HEK293 (cell line): ENCODE data around the gene MALAT1.
A peak's percentile ranks its signal among the peaks of the same experiment; 100 is the strongest.

ENCODE experiments used
- BCL6B ChIP-seq: fragments of 450-650 bp; formaldehyde crosslinking; IDR thresholded peaks from 2 replicates; pipeline ENCODE4 v1.5.1; 2017; ENCODE audit warnings: missing biosample characterization, missing genetic modification characterization
- GLI2 ChIP-seq: fragments of 450-650 bp; formaldehyde crosslinking; IDR thresholded peaks from 2 replicates; pipeline ENCODE4; 2017; ENCODE audit warnings: missing biosample characterization, missing genetic modification characterization, low read depth, borderline replicate concordance
- GLIS2 ChIP-seq: fragments of 450-650 bp; formaldehyde crosslinking; IDR thresholded peaks from 2 replicates; pipeline ENCODE4 v1.5.1; 2016; ENCODE audit warnings: missing biosample characterization, missing genetic modification characterization
- IKZF3 ChIP-seq: fragments of 450-650 bp; IDR thresholded peaks from 2 replicates; pipeline ENCODE4 v1.5.0; 2018; ENCODE audit warnings: missing biosample characterization, mild to moderate bottlenecking, missing genetic modification characterization, moderate library complexity
- KLF7 ChIP-seq: fragments of 450-650 bp; formaldehyde crosslinking; IDR thresholded peaks from 2 replicates; pipeline ENCODE4 v1.5.1; 2016; ENCODE audit warnings: missing biosample characterization, missing genetic modification characterization, borderline replicate concordance
- SCRT1 ChIP-seq: fragments of 450-650 bp; formaldehyde crosslinking; IDR thresholded peaks from 2 replicates; pipeline ENCODE4 v1.5.1; 2016; ENCODE audit warnings: missing biosample characterization, missing genetic modification characterization, borderline replicate concordance
- SP2 ChIP-seq: fragments of 450-650 bp; formaldehyde crosslinking; IDR thresholded peaks from 2 replicates; pipeline ENCODE4 v1.5.1; 2016; ENCODE audit warnings: missing biosample characterization, missing genetic modification characterization
- SP3 ChIP-seq: fragments of 450-650 bp; formaldehyde crosslinking; IDR thresholded peaks from 2 replicates; pipeline ENCODE4 v1.5.1; 2016; ENCODE audit warnings: missing biosample characterization, missing genetic modification characterization
- ZBTB17 ChIP-seq: fragments of 450-650 bp; formaldehyde crosslinking; IDR thresholded peaks from 2 replicates; pipeline ENCODE4 v1.5.1; 2016; ENCODE audit warnings: missing biosample characterization, missing genetic modification characterization
- ZNF132 ChIP-seq: fragments of 450-650 bp; formaldehyde crosslinking; IDR thresholded peaks from 2 replicates; pipeline ENCODE4 v1.5.1; 2017; ENCODE audit warnings: missing biosample characterization, missing genetic modification characterization, borderline replicate concordance
- ZNF140 ChIP-seq: fragments of 450-650 bp; formaldehyde crosslinking; IDR thresholded peaks from 2 replicates; pipeline ENCODE4 v1.5.1; 2016; ENCODE audit warnings: missing biosample characterization, missing genetic modification characterization
- ZNF155 ChIP-seq: fragments of 450-650 bp; formaldehyde crosslinking; IDR thresholded peaks from 2 replicates; pipeline ENCODE4 v1.5.1; 2016; ENCODE audit warnings: missing biosample characterization, missing genetic modification characterization
- ZNF169 ChIP-seq: fragments of 450-650 bp; formaldehyde crosslinking; IDR thresholded peaks from 2 replicates; pipeline ENCODE4 v1.5.1; 2016; ENCODE audit warnings: missing biosample characterization, missing genetic modification characterization
- ZNF202 ChIP-seq: fragments of 450-650 bp; formaldehyde crosslinking; IDR thresholded peaks from 2 replicates; pipeline ENCODE4 v1.5.1; 2016; ENCODE audit warnings: missing biosample characterization, missing genetic modification characterization, borderline replicate concordance
- ZNF24 ChIP-seq: fragments of 450-650 bp; formaldehyde crosslinking; IDR thresholded peaks from 2 replicates; pipeline ENCODE4 v1.5.1; 2016; ENCODE audit warnings: missing biosample characterization, missing genetic modification characterization
- ZNF248 ChIP-seq: fragments of 450-650 bp; formaldehyde crosslinking; IDR thresholded peaks from 2 replicates; pipeline ENCODE4 v1.5.1; 2017; ENCODE audit warnings: missing biosample characterization, missing genetic modification characterization
- ZNF292 ChIP-seq: fragments of 450-650 bp; formaldehyde crosslinking; IDR thresholded peaks from 2 replicates; pipeline ENCODE4 v1.5.1; 2016; ENCODE audit warnings: low read depth, missing biosample characterization, missing genetic modification characterization, borderline replicate concordance
- ZNF324 ChIP-seq: fragments of 450-650 bp; formaldehyde crosslinking; IDR thresholded peaks from 2 replicates; pipeline ENCODE4 v1.5.1; 2016; ENCODE audit warnings: missing biosample characterization, missing genetic modification characterization
- ZNF354C ChIP-seq: fragments of 450-650 bp; formaldehyde crosslinking; IDR thresholded peaks from 2 replicates; pipeline ENCODE4 v1.5.1; 2016; ENCODE audit warnings: missing biosample characterization, missing genetic modification characterization, low read depth, borderline replicate concordance
- ZNF391 ChIP-seq: fragments of 450-650 bp; formaldehyde crosslinking; IDR thresholded peaks from 2 replicates; pipeline ENCODE4 v1.5.1; 2016; ENCODE audit warnings: low read depth, missing biosample characterization, missing genetic modification characterization, borderline replicate concordance
- ZNF394 ChIP-seq: fragments of 450-650 bp; formaldehyde crosslinking; IDR thresholded peaks from 2 replicates; pipeline ENCODE4 v1.5.1; 2016; ENCODE audit warnings: missing biosample characterization, missing genetic modification characterization, mild to moderate bottlenecking, moderate library complexity, borderline replicate concordance
- ZNF416 ChIP-seq: fragments of 450-650 bp; formaldehyde crosslinking; IDR thresholded peaks from 2 replicates; pipeline ENCODE4 v1.5.1; 2016; ENCODE audit warnings: missing biosample characterization, missing genetic modification characterization
- ZNF501 ChIP-seq: fragments of 450-650 bp; formaldehyde crosslinking; IDR thresholded peaks from 2 replicates; pipeline ENCODE4 v1.5.1; 2016; ENCODE audit warnings: missing biosample characterization, missing genetic modification characterization
- ZNF548 ChIP-seq: fragments of 450-650 bp; formaldehyde crosslinking; IDR thresholded peaks from 2 replicates; pipeline ENCODE4 v1.5.1; 2016; ENCODE audit warnings: missing biosample characterization, missing genetic modification characterization
- ZNF600 ChIP-seq: fragments of 450-650 bp; formaldehyde crosslinking; IDR thresholded peaks from 2 replicates; pipeline ENCODE4 v1.5.1; 2016; ENCODE audit warnings: missing biosample characterization, missing genetic modification characterization
- ZSCAN18 ChIP-seq: fragments of 450-650 bp; formaldehyde crosslinking; IDR thresholded peaks from 2 replicates; pipeline ENCODE4 v1.5.1; 2016; ENCODE audit warnings: missing biosample characterization, missing genetic modification characterization
- ZSCAN23 ChIP-seq: fragments of 450-650 bp; formaldehyde crosslinking; IDR thresholded peaks from 2 replicates; pipeline ENCODE4 v1.5.1; 2016; ENCODE audit warnings: missing biosample characterization, missing genetic modification characterization
- ZSCAN30 ChIP-seq: fragments of 450-650 bp; IDR thresholded peaks from 2 replicates; pipeline ENCODE4 v1.5.1; 2018; ENCODE audit warnings: missing biosample characterization, mild to moderate bottlenecking, missing genetic modification characterization, moderate library complexity
- TF ChIP-seq, protein P1 (sequence below): fragments of 450-650 bp; formaldehyde crosslinking; IDR thresholded peaks from 2 replicates; pipeline ENCODE4 v1.5.1; 2016; ENCODE audit warnings: missing biosample characterization, missing genetic modification characterization
- TF ChIP-seq, protein P2 (sequence below): fragments of 450-650 bp; formaldehyde crosslinking; IDR thresholded peaks from 2 replicates; pipeline ENCODE4 v1.5.1; 2017; ENCODE audit warnings: missing biosample characterization, missing genetic modification characterization
- TF ChIP-seq, protein P3 (sequence below): fragments of 450-650 bp; IDR thresholded peaks from 2 replicates; pipeline ENCODE4 v1.5.1; 2018; ENCODE audit warnings: missing biosample characterization, missing genetic modification characterization

MALAT1 gene

DNA sequence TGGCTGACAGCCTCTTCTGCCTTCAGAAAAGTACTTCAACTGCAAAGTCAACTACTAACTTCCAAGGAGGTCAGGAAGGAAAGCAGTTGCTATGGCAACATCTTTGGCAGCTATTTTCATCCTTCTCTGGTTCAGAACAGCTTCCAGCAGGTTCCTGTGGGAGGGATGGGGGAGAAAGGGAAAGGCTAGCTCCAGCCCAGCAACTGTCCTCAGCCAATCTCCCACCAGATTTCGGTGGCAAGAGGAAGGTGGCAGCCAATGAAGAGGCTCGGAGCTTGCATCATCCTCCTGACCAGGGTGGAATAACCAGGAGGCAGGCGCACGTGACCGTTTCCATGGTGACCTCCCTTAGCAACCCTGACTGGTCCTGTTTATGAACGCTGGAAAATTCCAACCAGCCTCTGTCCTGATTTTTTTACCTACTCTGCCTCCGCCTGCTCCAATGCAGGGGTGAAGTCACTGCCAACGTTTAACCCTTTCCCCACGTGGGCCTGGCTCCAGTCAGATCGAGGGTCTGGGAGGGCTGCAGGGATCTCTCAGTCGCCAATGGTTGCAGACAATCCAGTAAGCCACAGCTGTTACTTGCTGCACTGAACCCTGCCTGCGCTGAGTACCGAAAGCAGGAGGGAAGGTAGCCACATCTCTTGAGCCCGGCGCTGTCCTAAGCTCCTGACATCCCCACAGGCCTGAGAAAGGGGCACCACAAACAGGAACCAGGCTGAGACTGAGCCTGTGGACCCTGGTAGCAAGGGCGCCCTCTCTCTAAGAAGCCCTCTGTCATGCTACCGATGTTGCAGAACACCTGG lies 11.2 kb upstream of the MALAT1 start (continued):
- TF ChIP-seq, protein P1, sequence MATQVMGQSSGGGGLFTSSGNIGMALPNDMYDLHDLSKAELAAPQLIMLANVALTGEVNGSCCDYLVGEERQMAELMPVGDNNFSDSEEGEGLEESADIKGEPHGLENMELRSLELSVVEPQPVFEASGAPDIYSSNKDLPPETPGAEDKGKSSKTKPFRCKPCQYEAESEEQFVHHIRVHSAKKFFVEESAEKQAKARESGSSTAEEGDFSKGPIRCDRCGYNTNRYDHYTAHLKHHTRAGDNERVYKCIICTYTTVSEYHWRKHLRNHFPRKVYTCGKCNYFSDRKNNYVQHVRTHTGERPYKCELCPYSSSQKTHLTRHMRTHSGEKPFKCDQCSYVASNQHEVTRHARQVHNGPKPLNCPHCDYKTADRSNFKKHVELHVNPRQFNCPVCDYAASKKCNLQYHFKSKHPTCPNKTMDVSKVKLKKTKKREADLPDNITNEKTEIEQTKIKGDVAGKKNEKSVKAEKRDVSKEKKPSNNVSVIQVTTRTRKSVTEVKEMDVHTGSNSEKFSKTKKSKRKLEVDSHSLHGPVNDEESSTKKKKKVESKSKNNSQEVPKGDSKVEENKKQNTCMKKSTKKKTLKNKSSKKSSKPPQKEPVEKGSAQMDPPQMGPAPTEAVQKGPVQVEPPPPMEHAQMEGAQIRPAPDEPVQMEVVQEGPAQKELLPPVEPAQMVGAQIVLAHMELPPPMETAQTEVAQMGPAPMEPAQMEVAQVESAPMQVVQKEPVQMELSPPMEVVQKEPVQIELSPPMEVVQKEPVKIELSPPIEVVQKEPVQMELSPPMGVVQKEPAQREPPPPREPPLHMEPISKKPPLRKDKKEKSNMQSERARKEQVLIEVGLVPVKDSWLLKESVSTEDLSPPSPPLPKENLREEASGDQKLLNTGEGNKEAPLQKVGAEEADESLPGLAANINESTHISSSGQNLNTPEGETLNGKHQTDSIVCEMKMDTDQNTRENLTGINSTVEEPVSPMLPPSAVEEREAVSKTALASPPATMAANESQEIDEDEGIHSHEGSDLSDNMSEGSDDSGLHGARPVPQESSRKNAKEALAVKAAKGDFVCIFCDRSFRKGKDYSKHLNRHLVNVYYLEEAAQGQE (tag by site-specific recombination): no peak; the same call in 1 of the 2 replicates
- TF ChIP-seq ZBTB17 (peak; percentile 81), SP3 (peak; percentile 30; the same call in 1 of the 2 replicates), ZNF416 (tag by site-specific recombination) (no peak), ZNF394 (no peak), ZNF24 (tag by site-specific recombination) (peak; percentile 36; the same call in 1 of the 2 replicates), ZNF501 (tag by site-specific recombination) (peak; percentile 43; the same call in 1 of the 2 replicates), IKZF3 (peak; percentile 93), ZNF132 (no peak), ZNF155 (tag by site-specific recombination) (no peak), ZNF391 (no peak), ZNF354C (no peak), KLF7 (0 out of 2 replicates have a peak, but pooled peaks have one; percentile 13), SCRT1 (tag by site-specific recombination) (peak; percentile 26; the same call in 1 of the 2 replicates), ZNF324 (tag by site-specific recombination) (no peak), ZSCAN30 (0 out of 2 replicates have a peak, but pooled peaks have one; percentile 53), ZSCAN18 (no peak), ZNF600 (tag by site-specific recombination) (peak; percentile 74), ZNF248 (tag by site-specific recombination) (no peak), ZNF140 (tag by site-specific recombination) (no peak), SP2 (peak; percentile 85), ZNF292 (tag by site-specific recombination) (no peak), GLIS2 (tag by site-specific recombination) (peak; percentile 75), ZNF169 (tag by site-specific recombination) (no peak), BCL6B (tag by site-specific recombination) (no peak), GLI2 (tag by site-specific recombination) (no peak), ZSCAN23 (tag by site-specific recombination) (no peak), ZNF202 (tag by site-specific recombination) (no peak), ZNF548 (tag by site-specific recombination) (no peak)
- TF ChIP-seq, protein P2, sequence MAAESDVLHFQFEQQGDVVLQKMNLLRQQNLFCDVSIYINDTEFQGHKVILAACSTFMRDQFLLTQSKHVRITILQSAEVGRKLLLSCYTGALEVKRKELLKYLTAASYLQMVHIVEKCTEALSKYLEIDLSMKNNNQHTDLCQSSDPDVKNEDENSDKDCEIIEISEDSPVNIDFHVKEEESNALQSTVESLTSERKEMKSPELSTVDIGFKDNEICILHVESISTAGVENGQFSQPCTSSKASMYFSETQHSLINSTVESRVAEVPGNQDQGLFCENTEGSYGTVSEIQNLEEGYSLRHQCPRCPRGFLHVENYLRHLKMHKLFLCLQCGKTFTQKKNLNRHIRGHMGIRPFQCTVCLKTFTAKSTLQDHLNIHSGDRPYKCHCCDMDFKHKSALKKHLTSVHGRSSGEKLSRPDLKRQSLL: 0 out of 2 replicates have a peak, but pooled peaks have one; percentile 10
- TF ChIP-seq, protein P3, sequence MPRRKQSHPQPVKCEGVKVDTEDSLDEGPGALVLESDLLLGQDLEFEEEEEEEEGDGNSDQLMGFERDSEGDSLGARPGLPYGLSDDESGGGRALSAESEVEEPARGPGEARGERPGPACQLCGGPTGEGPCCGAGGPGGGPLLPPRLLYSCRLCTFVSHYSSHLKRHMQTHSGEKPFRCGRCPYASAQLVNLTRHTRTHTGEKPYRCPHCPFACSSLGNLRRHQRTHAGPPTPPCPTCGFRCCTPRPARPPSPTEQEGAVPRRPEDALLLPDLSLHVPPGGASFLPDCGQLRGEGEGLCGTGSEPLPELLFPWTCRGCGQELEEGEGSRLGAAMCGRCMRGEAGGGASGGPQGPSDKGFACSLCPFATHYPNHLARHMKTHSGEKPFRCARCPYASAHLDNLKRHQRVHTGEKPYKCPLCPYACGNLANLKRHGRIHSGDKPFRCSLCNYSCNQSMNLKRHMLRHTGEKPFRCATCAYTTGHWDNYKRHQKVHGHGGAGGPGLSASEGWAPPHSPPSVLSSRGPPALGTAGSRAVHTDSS (tag by site-specific recombination): no peak
